ENCODE results near the gene ZNF398.

Gene ZNF398

GRCh38 chr7:149109969-149110368, 37.3 kb upstream of the ZNF398 start:
- no peaks in the 10 kb centered on the region for H3K4me1 ChIP-seq (ENCODE audit: control extremely low read depth in 1 of 4, control insufficient read depth in 4 of 4, insufficient read depth in 4 of 4, low read length in 3 of 4)
- WGBS (ENCODE audit: insufficient coverage), result 100% methylated on average over 7 of the region's 12 CpGs
- CTCF ChIA-PET, result no interaction called here

GRCh38 chr7:149125189-149125862, 21.9 kb upstream of the ZNF398 start:
- CTCF ChIA-PET, result interaction anchor here (0.7 to 4.4 kb wide), 14 partner anchors 9 to 336 kb away, joined by 3 to 44 read pairs (median 4); partner anchors contain the start of gene ZNF398
- Histone ChIP-seq H3K27ac (ENCODE audit: insufficient read depth in 1 of 2, low read depth in 1 of 2, low read length in 2 of 2, poor library complexity in 1 of 2, severe bottlenecking in 2 of 2) (peak overlapping the region; percentile 88 to 95), H3K4me1 (ENCODE audit: control extremely low read depth in 1 of 4, control insufficient read depth in 4 of 4, insufficient read depth in 4 of 4, low read length in 3 of 4) (peaks cover 3 to 23% (median 13%) of the 10 kb centered on the region in 4 experiments), H3K9me3 (ENCODE audit: control extremely low read depth in 1 of 5, control insufficient read depth in 4 of 5, insufficient read depth in 2 of 5, low read depth in 1 of 5, low read length in 4 of 5) (peaks cover 0 to 2% (median 0%) of the 10 kb centered on the region in 5 experiments), H3K27me3 (replicated peaks in 2 of 5; ENCODE audit: control insufficient read depth in 4 of 5, insufficient read depth in 5 of 5, low read length in 4 of 5) (no peaks in the 10 kb centered on the region), H3K36me3 (ENCODE audit: control insufficient read depth in 4 of 4, insufficient read depth in 4 of 4, low read length in 3 of 4) (peaks cover 0 to 3% (median 2%) of the 10 kb centered on the region in 4 experiments), H3K4me3 (ENCODE audit: control insufficient read depth in 1 of 7, extremely low read depth in 1 of 7, insufficient read depth in 4 of 7, low read depth in 2 of 7, low read length in 6 of 7) (peak overlapping the region; percentile 86 to 100 (median 92))
- POLR2A ChIA-PET, result interaction anchor here (0.5 to 1.9 kb wide), 7 partner anchors 11 to 536 kb away, joined by 3 to 27 read pairs (median 3); partner anchors contain the start of genes ZNF282 and ZNF398
- WGBS (ENCODE audit: insufficient coverage), result 11% methylated on average over 18 of the region's 21 CpGs
- peak in 1 of 3 donors; percentile 72 for DNase-seq

More at GRCh38 chr7:149109969-149110368, 37.3 kb upstream of the ZNF398 start:
- no peak overlapping the region for H3K27ac ChIP-seq (ENCODE audit: insufficient read depth in 1 of 2, low read depth in 1 of 2, low read length in 2 of 2, poor library complexity in 1 of 2, severe bottlenecking in 2 of 2)
- H3K4me3 ChIP-seq (ENCODE audit: control insufficient read depth in 1 of 7, extremely low read depth in 1 of 7, insufficient read depth in 4 of 7, low read depth in 2 of 7, low read length in 6 of 7), result no peak overlapping the region
- POLR2A ChIA-PET, result interaction anchor here (0.7 kb wide), 1 partner anchor 10 kb away, joined by 3 read pairs; no protein-coding TSS in a partner anchor
- peaks cover 0 to 2% (median under 1%) of the 10 kb centered on the region in 4 experiments for H3K36me3 ChIP-seq (ENCODE audit: control insufficient read depth in 4 of 4, insufficient read depth in 4 of 4, low read length in 3 of 4)
- DNase-seq, result no peak
- H3K27me3 ChIP-seq (replicated peaks in 2 of 5; ENCODE audit: control insufficient read depth in 4 of 5, insufficient read depth in 5 of 5, low read length in 4 of 5), result no peaks in the 10 kb centered on the region
- H3K9me3 ChIP-seq (ENCODE audit: control extremely low read depth in 1 of 5, control insufficient read depth in 4 of 5, insufficient read depth in 2 of 5, low read depth in 1 of 5, low read length in 4 of 5), result no peaks in the 10 kb centered on the region

GRCh38 chr7:149125863-149126661, 21.2 kb upstream of the ZNF398 start, which contains the start of gene ZNF425:
ZNF425 (minus strand) TSS chr7:149126324; CDS start chr7:149126213, 111 bp downstream.
- peak within 1 kb of the TSS; percentile 86 to 100 (median 92) for H3K4me3 ChIP-seq (ENCODE audit: control insufficient read depth in 1 of 7, extremely low read depth in 1 of 7, insufficient read depth in 4 of 7, low read depth in 2 of 7, low read length in 6 of 7)
- H3K9me3 ChIP-seq (ENCODE audit: control extremely low read depth in 1 of 5, control insufficient read depth in 4 of 5, insufficient read depth in 2 of 5, low read depth in 1 of 5, low read length in 4 of 5), result peaks cover 4 to 9% (median 6%) of the 10 kb centered on the region in 5 experiments
- CTCF ChIA-PET, result interaction anchor here (0.7 to 4.4 kb wide), 18 partner anchors 8 to 335 kb away, joined by 3 to 44 read pairs (median 4); partner anchors contain the start of gene ZNF398
- DNase-seq, result peak; percentile 94 to 96 (median 96)
- peaks cover 3 to 23% (median 13%) of the 10 kb centered on the region in 4 experiments for H3K4me1 ChIP-seq (ENCODE audit: control extremely low read depth in 1 of 4, control insufficient read depth in 4 of 4, insufficient read depth in 4 of 4, low read length in 3 of 4)
- H3K27me3 ChIP-seq (replicated peaks in 2 of 5; ENCODE audit: control insufficient read depth in 4 of 5, insufficient read depth in 5 of 5, low read length in 4 of 5), result no peaks in the 10 kb centered on the region
- H3K27ac ChIP-seq (ENCODE audit: insufficient read depth in 1 of 2, low read depth in 1 of 2, low read length in 2 of 2, poor library complexity in 1 of 2, severe bottlenecking in 2 of 2), result peak within 1 kb of the TSS; percentile 88 to 95
- peaks cover 3 to 11% (median 8%) of the 10 kb centered on the region in 4 experiments for H3K36me3 ChIP-seq (ENCODE audit: control insufficient read depth in 4 of 4, insufficient read depth in 4 of 4, low read length in 3 of 4)
- 0% methylated on average over 60 of the region's 72 CpGs for WGBS (ENCODE audit: insufficient coverage)
- POLR2A ChIA-PET, result interaction anchor here (0.5 to 1.9 kb wide), 7 partner anchors 10 to 74 kb away, joined by 3 to 27 read pairs (median 3); partner anchors contain the start of genes ZNF282 and ZNF398

- CTCF ChIA-PET, result interaction anchor here (0.7 to 4.4 kb wide), 12 partner anchors 10 to 75 kb away, joined by 3 to 44 read pairs (median 6); partner anchors contain the start of gene ZNF398
- Histone ChIP-seq H3K27me3 (replicated peaks in 2 of 5; ENCODE audit: control insufficient read depth in 4 of 5, insufficient read depth in 5 of 5, low read length in 4 of 5) (no peaks in the 10 kb centered on the region), H3K4me3 (ENCODE audit: control insufficient read depth in 1 of 7, extremely low read depth in 1 of 7, insufficient read depth in 4 of 7, low read depth in 2 of 7, low read length in 6 of 7) (peak overlapping the region; percentile 86 to 100 (median 92)), H3K9me3 (ENCODE audit: control extremely low read depth in 1 of 5, control insufficient read depth in 4 of 5, insufficient read depth in 2 of 5, low read depth in 1 of 5, low read length in 4 of 5) (peaks cover 4 to 15% (median 7%) of the 10 kb centered on the region in 5 experiments), H3K4me1 (ENCODE audit: control extremely low read depth in 1 of 4, control insufficient read depth in 4 of 4, insufficient read depth in 4 of 4, low read length in 3 of 4) (peaks cover 3 to 23% (median 13%) of the 10 kb centered on the region in 4 experiments), H3K36me3 (ENCODE audit: control insufficient read depth in 4 of 4, insufficient read depth in 4 of 4, low read length in 3 of 4) (peaks cover 6 to 18% (median 14%) of the 10 kb centered on the region in 4 experiments), H3K27ac (ENCODE audit: insufficient read depth in 1 of 2, low read depth in 1 of 2, low read length in 2 of 2, poor library complexity in 1 of 2, severe bottlenecking in 2 of 2) (peak overlapping the region; percentile 88 to 95)
- WGBS (ENCODE audit: insufficient coverage), result under 1% methylated on average over 44 of the region's 48 CpGs
- POLR2A ChIA-PET, result interaction anchor here (0.5 to 1.9 kb wide), 4 partner anchors 13 to 61 kb away, joined by 3 to 27 read pairs (median 4); partner anchors contain the start of gene ZNF398
- DNase-seq, result peak; percentile 50 to 79 (median 70)
These were observed 20.5 kb upstream of the ZNF398 start for GRCh38 chr7:149126662-149127266.

GRCh38 chr7:149130572-149131198, 16.6 kb upstream of the ZNF398 start:
- no peak overlapping the region for H3K27ac ChIP-seq (ENCODE audit: insufficient read depth in 1 of 2, low read depth in 1 of 2, low read length in 2 of 2, poor library complexity in 1 of 2, severe bottlenecking in 2 of 2)
- H3K9me3 ChIP-seq (ENCODE audit: control extremely low read depth in 1 of 5, control insufficient read depth in 4 of 5, insufficient read depth in 2 of 5, low read depth in 1 of 5, low read length in 4 of 5), result peaks cover 4 to 16% (median 7%) of the 10 kb centered on the region in 5 experiments
- H3K4me3 ChIP-seq (ENCODE audit: control insufficient read depth in 1 of 7, extremely low read depth in 1 of 7, insufficient read depth in 4 of 7, low read depth in 2 of 7, low read length in 6 of 7), result no peak overlapping the region
- 100% methylated on average over 3 of the region's 5 CpGs for WGBS (ENCODE audit: insufficient coverage)
- peak in 2 of 3 donors; percentile 20 to 31 for DNase-seq
- H3K36me3 ChIP-seq (ENCODE audit: control insufficient read depth in 4 of 4, insufficient read depth in 4 of 4, low read length in 3 of 4), result peaks cover 11 to 35% (median 23%) of the 10 kb centered on the region in 4 experiments
- ChIA-PET POLR2A (no interaction called here), CTCF (no interaction called here)
- H3K27me3 ChIP-seq (replicated peaks in 2 of 5; ENCODE audit: control insufficient read depth in 4 of 5, insufficient read depth in 5 of 5, low read length in 4 of 5), result no peaks in the 10 kb centered on the region
- H3K4me1 ChIP-seq (ENCODE audit: control extremely low read depth in 1 of 4, control insufficient read depth in 4 of 4, insufficient read depth in 4 of 4, low read length in 3 of 4), result peaks cover 0 to 12% (median 7%) of the 10 kb centered on the region in 4 experiments
